GM12801 (cell line): ENCODE results near the gene CYFIP2.

Experiments used
- TF ChIP-seq, protein P1 (sequence below): IDR thresholded peaks from one replicate; pipeline ENCODE4 v1.5.1; 2011; ENCODE audit warnings: control low read depth; ENCODE audit not compliant: insufficient read length; ENCODE audit errors: extremely low read depth

CYFIP2 gene

DNA sequence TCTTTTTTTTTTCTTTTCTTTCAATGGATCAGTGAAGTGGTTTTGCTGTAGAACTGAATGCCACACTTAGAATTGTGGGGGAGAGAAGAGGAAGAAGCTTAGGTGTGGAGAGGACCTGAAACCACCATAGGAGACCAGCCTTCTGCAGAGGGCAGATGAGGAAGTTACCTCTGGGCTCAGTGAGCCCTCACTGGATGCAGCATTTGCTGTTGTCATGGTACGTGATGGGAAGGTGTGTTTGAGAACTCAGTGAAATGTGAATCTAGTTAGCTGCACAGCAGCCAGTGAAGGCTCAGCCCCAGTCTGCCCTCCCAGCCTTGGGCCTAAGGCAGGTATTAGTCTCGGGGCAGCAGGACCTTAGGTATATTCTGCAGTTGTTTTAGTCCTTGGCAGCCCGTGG is 17.5 kb downstream of the CYFIP2 start:
- TF ChIP-seq, protein P1, sequence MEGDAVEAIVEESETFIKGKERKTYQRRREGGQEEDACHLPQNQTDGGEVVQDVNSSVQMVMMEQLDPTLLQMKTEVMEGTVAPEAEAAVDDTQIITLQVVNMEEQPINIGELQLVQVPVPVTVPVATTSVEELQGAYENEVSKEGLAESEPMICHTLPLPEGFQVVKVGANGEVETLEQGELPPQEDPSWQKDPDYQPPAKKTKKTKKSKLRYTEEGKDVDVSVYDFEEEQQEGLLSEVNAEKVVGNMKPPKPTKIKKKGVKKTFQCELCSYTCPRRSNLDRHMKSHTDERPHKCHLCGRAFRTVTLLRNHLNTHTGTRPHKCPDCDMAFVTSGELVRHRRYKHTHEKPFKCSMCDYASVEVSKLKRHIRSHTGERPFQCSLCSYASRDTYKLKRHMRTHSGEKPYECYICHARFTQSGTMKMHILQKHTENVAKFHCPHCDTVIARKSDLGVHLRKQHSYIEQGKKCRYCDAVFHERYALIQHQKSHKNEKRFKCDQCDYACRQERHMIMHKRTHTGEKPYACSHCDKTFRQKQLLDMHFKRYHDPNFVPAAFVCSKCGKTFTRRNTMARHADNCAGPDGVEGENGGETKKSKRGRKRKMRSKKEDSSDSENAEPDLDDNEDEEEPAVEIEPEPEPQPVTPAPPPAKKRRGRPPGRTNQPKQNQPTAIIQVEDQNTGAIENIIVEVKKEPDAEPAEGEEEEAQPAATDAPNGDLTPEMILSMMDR = no peak

DNA sequence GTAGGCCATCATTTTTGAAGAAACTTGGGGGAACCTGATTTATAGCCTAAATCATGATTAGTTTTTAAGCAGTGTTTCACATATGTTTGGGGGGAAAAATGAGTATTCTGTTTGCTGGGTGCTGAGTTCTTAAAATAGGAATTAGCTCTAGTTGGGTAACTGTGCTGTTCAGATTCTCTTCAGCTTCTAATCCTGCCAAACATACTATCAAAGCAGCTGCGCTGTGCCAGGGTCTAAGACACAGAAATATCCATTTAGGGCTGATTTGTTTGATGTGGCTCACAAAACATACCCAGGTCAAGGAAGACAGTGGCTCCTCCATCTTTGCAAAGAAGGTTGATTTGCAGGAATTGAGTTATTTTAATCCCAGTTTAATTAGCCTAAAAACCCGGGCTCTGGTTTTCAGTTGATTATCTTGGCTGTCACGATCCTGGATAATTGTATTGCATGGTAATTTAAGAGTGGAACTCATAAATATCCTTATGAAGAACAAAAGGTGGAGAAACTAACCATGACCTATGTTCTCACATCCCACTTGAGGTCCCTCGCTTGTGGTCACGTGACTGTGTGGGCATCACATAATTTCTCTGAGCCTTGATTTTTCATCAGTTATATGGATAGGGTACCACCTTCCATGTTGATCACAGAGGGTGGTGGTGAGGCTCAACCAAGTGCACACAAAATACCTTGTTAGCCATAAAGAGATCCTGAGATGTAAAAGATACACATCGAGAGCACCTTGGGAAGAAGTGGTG is 18.7 kb downstream of the CYFIP2 start:
- TF ChIP-seq, protein P1 = no peak

DNA sequence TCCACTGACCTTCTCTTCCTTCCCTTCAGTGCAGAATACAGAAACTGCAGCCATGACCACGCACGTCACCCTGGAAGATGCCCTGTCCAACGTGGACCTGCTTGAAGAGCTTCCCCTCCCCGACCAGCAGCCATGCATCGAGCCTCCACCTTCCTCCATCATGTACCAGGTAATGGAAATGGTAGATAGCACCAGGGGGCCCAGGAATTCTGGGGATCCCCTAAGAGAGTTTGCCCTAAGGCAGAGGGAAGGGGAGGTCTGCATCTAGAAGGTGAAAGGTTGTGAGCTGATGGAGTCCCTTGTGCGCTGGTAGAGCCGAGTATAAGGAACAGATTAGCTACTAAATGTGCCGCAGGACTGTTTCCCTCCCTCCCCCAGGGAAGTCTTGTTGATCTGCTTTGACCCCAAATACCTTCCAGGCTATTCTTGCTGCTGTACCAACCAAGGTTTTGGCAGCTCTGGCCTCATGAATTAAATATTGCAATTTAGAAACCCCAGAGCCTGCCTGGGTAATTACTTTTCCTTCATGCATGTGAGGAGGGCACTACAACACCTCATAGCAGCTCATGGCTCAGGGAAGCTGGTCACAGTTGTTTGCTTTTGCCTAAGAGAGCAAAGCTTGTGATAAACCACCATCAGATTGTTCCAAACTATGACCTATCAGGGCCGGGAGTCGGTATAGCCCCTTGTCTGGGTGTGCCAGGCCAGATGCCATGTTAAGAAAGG is 19.6 kb downstream of the CYFIP2 start:
- TF ChIP-seq, protein P1 = no peak

DNA sequence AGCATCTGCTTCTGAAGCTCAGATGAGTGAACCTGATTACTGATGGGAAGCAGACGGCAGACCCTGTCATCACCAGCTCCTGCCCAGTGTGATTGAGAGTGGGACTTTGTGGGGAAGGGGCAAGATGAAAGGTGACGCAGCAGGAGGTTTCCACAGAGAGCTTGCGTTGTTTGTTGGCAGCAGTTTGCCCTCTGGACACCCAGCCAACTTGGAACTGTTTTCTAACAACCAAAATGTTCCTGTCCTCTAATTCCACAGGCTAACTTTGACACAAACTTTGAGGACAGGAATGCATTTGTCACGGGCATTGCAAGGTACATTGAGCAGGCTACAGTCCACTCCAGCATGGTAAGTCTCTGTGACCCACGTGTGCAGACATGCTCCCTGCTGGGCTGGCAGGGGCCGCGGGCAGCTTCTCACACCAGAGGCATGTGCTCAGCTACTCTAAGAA is 20.9 kb downstream of the CYFIP2 start:
- TF ChIP-seq, protein P1 = no peak

DNA sequence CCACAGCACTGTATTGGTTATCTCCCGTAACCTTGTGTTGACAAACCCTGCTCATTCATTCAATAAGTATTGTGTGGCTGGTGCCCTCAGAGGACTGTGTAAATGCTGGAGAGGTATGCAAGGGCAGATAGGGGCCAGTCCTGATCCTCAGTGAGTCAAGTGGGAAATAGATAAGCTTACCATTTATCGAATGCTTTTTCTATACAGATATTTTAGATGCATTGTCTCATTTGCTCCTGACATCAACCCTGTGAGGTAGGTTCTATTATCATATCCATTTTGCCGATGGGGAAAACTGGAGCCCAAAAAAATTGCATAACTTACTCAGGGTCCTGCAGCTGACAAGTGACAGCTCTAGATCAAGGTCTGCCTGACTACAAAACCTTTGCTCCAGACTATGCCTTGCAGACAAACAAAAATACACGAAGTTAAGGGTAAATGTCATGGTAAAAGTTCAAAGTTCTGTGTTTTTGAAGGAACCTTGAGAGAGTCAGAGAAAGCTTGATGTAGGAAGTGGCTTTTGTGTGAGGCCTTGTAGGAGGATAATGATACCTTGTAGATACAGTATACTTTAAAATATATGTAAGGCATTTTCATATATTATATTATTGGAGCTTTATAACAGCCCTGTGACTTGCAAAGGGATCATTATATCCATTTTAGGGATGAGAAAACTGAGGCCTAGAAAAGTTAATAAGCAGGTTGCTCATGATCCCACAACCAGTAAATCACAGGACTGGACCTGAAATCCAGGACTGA is 22.7 kb downstream of the CYFIP2 start:
- TF ChIP-seq, protein P1 = no peak

DNA sequence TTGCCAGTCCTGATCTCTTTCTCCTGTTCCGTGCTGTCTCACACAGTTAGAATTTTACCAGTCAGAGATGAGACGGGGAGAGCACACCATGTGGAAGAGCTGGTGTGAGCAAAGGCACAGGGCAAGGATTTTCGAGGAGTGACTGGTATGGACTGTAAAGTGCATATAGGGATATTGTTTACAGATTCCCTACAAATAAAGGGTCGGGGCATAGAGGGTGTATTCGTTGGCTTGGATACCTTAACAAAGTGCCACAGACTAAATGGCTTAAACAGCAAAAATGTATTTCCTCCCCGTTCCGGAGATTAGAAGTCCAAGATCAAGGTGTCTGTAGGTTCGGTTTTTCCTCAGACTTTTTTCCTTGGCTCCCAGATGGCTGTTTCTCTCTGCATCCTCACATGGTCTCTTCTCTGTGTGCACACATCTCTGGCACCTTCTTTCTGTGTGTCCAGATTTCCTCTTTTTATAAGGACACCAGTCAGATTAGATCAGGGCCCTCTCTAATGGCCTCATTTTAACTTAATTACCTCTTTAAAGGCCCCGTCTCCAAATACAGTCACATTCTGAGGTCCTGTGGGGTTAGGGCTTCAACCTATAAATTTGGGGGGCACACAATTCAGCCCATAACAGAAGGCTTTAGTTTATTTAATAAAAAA is 23.4 kb downstream of the CYFIP2 start:
- TF ChIP-seq, protein P1 = no peak
